HEK293 (cell line): ENCODE results near the gene PAN2.

Source experiments
- GLIS2 ChIP-seq: fragments of 450-650 bp; formaldehyde crosslinking; IDR thresholded peaks from 2 replicates; pipeline ENCODE4 v1.5.1; 2016; ENCODE audit warnings: missing biosample characterization, missing genetic modification characterization
- IKZF3 ChIP-seq: fragments of 450-650 bp; IDR thresholded peaks from 2 replicates; pipeline ENCODE4 v1.5.0; 2018; ENCODE audit warnings: missing biosample characterization, mild to moderate bottlenecking, missing genetic modification characterization, moderate library complexity
- MYNN ChIP-seq: fragments of 450-650 bp; formaldehyde crosslinking; IDR thresholded peaks from 2 replicates; pipeline ENCODE4 v1.5.1; 2016; ENCODE audit warnings: missing biosample characterization, missing genetic modification characterization, borderline replicate concordance
- PATZ1 ChIP-seq: fragments of 450-650 bp; formaldehyde crosslinking; IDR thresholded peaks from 2 replicates; pipeline ENCODE4 v1.5.1; 2016; ENCODE audit warnings: missing biosample characterization, missing genetic modification characterization
- PRDM1 ChIP-seq: fragments of 450-650 bp; formaldehyde crosslinking; IDR thresholded peaks from 2 replicates; pipeline ENCODE4; 2016; ENCODE audit warnings: missing biosample characterization, missing genetic modification characterization
- SCRT1 ChIP-seq: fragments of 450-650 bp; formaldehyde crosslinking; IDR thresholded peaks from 2 replicates; pipeline ENCODE4 v1.5.1; 2016; ENCODE audit warnings: missing biosample characterization, missing genetic modification characterization, borderline replicate concordance
- SCRT2 ChIP-seq: fragments of 450-650 bp; formaldehyde crosslinking; IDR thresholded peaks from 2 replicates; pipeline ENCODE4 v1.5.1; 2016; ENCODE audit warnings: missing biosample characterization, missing genetic modification characterization
- WT1 ChIP-seq: fragments of 450-650 bp; formaldehyde crosslinking; IDR thresholded peaks from 2 replicates; pipeline ENCODE4 v1.5.1; 2016; ENCODE audit warnings: missing biosample characterization, missing genetic modification characterization
- ZBTB21 ChIP-seq: fragments of 450-650 bp; formaldehyde crosslinking; IDR thresholded peaks from 2 replicates; pipeline ENCODE4 v1.5.1; 2017; ENCODE audit warnings: missing biosample characterization, missing genetic modification characterization
- ZBTB44 ChIP-seq: fragments of 450-650 bp; IDR thresholded peaks from 2 replicates; pipeline ENCODE4 v1.5.1; 2018; ENCODE audit warnings: missing biosample characterization, mild to moderate bottlenecking, missing genetic modification characterization
- ZEB2 ChIP-seq: fragments of 450-650 bp; formaldehyde crosslinking; IDR thresholded peaks from 2 replicates; pipeline ENCODE4 v1.5.1; 2016; ENCODE audit warnings: missing biosample characterization, missing genetic modification characterization
- ZFHX2 ChIP-seq: fragments of 450-650 bp; formaldehyde crosslinking; conservative IDR thresholded peaks from 2 replicates; pipeline ENCODE4 v1.5.1; 2016; ENCODE audit warnings: missing biosample characterization, missing genetic modification characterization
- ZNF10 ChIP-seq: fragments of 450-650 bp; formaldehyde crosslinking; IDR thresholded peaks from 2 replicates; pipeline ENCODE4 v1.5.1; 2017; ENCODE audit warnings: missing biosample characterization, missing genetic modification characterization
- ZNF121 ChIP-seq: fragments of 450-650 bp; formaldehyde crosslinking; IDR thresholded peaks from 2 replicates; pipeline ENCODE4 v1.5.1; 2016; ENCODE audit warnings: missing biosample characterization, missing genetic modification characterization
- ZNF24 ChIP-seq: fragments of 450-650 bp; formaldehyde crosslinking; IDR thresholded peaks from 2 replicates; pipeline ENCODE4 v1.5.1; 2016; ENCODE audit warnings: missing biosample characterization, missing genetic modification characterization
- ZNF324 ChIP-seq: fragments of 450-650 bp; formaldehyde crosslinking; IDR thresholded peaks from 2 replicates; pipeline ENCODE4 v1.5.1; 2016; ENCODE audit warnings: missing biosample characterization, missing genetic modification characterization
- ZNF394 ChIP-seq: fragments of 450-650 bp; formaldehyde crosslinking; IDR thresholded peaks from 2 replicates; pipeline ENCODE4 v1.5.1; 2016; ENCODE audit warnings: missing biosample characterization, missing genetic modification characterization, mild to moderate bottlenecking, moderate library complexity, borderline replicate concordance
- ZNF501 ChIP-seq: fragments of 450-650 bp; formaldehyde crosslinking; IDR thresholded peaks from 2 replicates; pipeline ENCODE4 v1.5.1; 2016; ENCODE audit warnings: missing biosample characterization, missing genetic modification characterization
- ZNF571 ChIP-seq: fragments of 450-650 bp; formaldehyde crosslinking; IDR thresholded peaks from 2 replicates; pipeline ENCODE4 v1.5.0; 2017; ENCODE audit warnings: missing biosample characterization, missing genetic modification characterization
- ZNF600 ChIP-seq: fragments of 450-650 bp; formaldehyde crosslinking; IDR thresholded peaks from 2 replicates; pipeline ENCODE4 v1.5.1; 2016; ENCODE audit warnings: missing biosample characterization, missing genetic modification characterization
- ZNF660 ChIP-seq: fragments of 450-650 bp; IDR thresholded peaks from 2 replicates; pipeline ENCODE4 v1.5.1; 2018; ENCODE audit warnings: missing biosample characterization, mild to moderate bottlenecking, missing genetic modification characterization
- ZNF701 ChIP-seq: fragments of 450-650 bp; formaldehyde crosslinking; IDR thresholded peaks from 2 replicates; pipeline ENCODE4 v1.5.1; 2016; ENCODE audit warnings: missing biosample characterization, missing genetic modification characterization
- TF ChIP-seq, protein P1 (sequence below): fragments of 450-650 bp; formaldehyde crosslinking; IDR thresholded peaks from 2 replicates; pipeline ENCODE4 v1.5.1; 2016; ENCODE audit warnings: missing biosample characterization, missing genetic modification characterization
- TF ChIP-seq, protein P2 (sequence below): fragments of 450-650 bp; formaldehyde crosslinking; IDR thresholded peaks from 2 replicates; pipeline ENCODE4 v1.5.1; 2017; ENCODE audit warnings: missing biosample characterization, missing genetic modification characterization
- TF ChIP-seq, protein P3 (sequence below): fragments of 450-650 bp; formaldehyde crosslinking; optimal IDR thresholded peaks from 2 replicates; pipeline ENCODE3; 2016; ENCODE audit warnings: missing biosample characterization, mild to moderate bottlenecking, missing genetic modification characterization
- TF ChIP-seq, protein P4 (sequence below): fragments of 450-650 bp; formaldehyde crosslinking; IDR thresholded peaks from 2 replicates; pipeline ENCODE4 v1.5.1; 2016; ENCODE audit warnings: missing biosample characterization, missing genetic modification characterization

Gene PAN2

DNA sequence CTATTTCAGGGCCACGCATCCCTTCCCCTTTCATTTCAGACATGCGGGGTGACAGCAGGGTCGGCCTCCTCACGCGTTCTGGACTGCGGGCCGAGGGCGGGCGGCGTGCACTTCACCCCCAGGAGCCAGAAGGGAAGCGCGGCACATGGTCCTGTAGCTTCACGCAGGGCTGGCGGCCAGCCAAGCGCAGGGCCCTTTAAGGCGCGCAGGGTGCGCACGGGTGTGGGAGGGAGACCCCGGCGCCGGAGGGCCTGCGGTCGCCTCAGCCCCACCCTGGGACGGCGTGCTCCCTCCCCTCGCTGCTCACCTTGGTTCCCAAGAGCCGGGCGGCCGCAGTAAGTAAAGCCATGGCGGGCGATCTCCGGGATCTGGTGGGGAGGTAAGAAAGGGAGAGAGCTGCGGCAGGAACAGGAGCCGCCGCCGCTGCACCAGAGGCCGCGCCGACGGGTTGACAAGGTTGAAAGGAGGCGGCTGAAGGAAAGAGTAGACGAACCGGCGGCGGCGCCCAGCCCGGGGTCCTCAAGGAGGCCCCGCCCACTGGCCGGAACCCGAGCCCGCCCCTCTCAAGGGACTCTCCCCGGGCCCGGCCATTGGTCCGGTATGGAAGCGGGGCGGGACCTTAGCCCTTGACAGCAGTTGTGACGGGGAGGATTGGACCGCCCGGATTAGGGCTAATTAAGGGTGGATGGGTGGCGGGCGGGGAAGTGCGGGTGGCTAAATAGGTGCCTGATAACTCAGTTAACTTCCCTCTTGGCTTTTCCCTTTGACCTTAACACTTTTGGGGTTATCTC is 33.8 kb downstream of the PAN2 start, which contains the start of gene CS (continued):
- TF ChIP-seq, protein P1, sequence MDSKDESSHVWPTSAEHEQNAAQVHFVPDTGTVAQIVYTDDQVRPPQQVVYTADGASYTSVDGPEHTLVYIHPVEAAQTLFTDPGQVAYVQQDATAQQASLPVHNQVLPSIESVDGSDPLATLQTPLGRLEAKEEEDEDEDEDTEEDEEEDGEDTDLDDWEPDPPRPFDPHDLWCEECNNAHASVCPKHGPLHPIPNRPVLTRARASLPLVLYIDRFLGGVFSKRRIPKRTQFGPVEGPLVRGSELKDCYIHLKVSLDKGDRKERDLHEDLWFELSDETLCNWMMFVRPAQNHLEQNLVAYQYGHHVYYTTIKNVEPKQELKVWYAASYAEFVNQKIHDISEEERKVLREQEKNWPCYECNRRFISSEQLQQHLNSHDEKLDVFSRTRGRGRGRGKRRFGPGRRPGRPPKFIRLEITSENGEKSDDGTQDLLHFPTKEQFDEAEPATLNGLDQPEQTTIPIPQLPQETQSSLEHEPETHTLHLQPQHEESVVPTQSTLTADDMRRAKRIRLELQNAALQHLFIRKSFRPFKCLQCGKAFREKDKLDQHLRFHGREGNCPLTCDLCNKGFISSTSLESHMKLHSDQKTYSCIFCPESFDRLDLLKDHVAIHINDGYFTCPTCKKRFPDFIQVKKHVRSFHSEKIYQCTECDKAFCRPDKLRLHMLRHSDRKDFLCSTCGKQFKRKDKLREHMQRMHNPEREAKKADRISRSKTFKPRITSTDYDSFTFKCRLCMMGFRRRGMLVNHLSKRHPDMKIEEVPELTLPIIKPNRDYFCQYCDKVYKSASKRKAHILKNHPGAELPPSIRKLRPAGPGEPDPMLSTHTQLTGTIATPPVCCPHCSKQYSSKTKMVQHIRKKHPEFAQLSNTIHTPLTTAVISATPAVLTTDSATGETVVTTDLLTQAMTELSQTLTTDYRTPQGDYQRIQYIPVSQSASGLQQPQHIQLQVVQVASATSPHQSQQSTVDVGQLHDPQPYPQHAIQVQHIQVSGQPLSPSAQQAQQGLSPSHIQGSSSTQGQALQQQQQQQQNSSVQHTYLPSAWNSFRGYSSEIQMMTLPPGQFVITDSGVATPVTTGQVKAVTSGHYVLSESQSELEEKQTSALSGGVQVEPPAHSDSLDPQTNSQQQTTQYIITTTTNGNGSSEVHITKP: peak; percentile 37; the same call in 1 of the 2 replicates
- TF ChIP-seq SCRT1 (tag by site-specific recombination): no peak
- TF ChIP-seq, protein P2, sequence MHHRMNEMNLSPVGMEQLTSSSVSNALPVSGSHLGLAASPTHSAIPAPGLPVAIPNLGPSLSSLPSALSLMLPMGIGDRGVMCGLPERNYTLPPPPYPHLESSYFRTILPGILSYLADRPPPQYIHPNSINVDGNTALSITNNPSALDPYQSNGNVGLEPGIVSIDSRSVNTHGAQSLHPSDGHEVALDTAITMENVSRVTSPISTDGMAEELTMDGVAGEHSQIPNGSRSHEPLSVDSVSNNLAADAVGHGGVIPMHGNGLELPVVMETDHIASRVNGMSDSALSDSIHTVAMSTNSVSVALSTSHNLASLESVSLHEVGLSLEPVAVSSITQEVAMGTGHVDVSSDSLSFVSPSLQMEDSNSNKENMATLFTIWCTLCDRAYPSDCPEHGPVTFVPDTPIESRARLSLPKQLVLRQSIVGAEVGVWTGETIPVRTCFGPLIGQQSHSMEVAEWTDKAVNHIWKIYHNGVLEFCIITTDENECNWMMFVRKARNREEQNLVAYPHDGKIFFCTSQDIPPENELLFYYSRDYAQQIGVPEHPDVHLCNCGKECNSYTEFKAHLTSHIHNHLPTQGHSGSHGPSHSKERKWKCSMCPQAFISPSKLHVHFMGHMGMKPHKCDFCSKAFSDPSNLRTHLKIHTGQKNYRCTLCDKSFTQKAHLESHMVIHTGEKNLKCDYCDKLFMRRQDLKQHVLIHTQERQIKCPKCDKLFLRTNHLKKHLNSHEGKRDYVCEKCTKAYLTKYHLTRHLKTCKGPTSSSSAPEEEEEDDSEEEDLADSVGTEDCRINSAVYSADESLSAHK (tag by site-specific recombination): 0 out of 2 replicates have a peak, but pooled peaks have one; percentile 34
- TF ChIP-seq SCRT2: 0 out of 2 replicates have a peak, but pooled peaks have one; percentile 25
- TF ChIP-seq ZEB2: peak; percentile 93
- TF ChIP-seq ZNF571: no peak
- 0 out of 2 replicates have a peak, but pooled peaks have one; percentile 15 for TF ChIP-seq IKZF3 (tag by site-specific recombination)
- TF ChIP-seq ZNF701 (tag by site-specific recombination): no peak
- peak; percentile 82 for TF ChIP-seq GLIS2 (tag by site-specific recombination)
- no peak for TF ChIP-seq PRDM1 (tag by site-specific recombination)
- TF ChIP-seq PATZ1 (tag by site-specific recombination): peak; percentile 87
- peak; percentile 71; the same call in 1 of the 2 replicates for TF ChIP-seq ZNF660 (tag by site-specific recombination)
- TF ChIP-seq ZNF600 (tag by site-specific recombination): peak; percentile 91
- TF ChIP-seq ZNF394 (tag by site-specific recombination): peak; percentile 59
- TF ChIP-seq, protein P3, sequence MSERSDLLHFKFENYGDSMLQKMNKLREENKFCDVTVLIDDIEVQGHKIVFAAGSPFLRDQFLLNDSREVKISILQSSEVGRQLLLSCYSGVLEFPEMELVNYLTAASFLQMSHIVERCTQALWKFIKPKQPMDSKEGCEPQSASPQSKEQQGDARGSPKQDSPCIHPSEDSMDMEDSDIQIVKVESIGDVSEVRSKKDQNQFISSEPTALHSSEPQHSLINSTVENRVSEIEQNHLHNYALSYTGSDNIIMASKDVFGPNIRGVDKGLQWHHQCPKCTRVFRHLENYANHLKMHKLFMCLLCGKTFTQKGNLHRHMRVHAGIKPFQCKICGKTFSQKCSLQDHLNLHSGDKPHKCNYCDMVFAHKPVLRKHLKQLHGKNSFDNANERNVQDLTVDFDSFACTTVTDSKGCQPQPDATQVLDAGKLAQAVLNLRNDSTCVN: peak; percentile 91
- TF ChIP-seq, protein P4, sequence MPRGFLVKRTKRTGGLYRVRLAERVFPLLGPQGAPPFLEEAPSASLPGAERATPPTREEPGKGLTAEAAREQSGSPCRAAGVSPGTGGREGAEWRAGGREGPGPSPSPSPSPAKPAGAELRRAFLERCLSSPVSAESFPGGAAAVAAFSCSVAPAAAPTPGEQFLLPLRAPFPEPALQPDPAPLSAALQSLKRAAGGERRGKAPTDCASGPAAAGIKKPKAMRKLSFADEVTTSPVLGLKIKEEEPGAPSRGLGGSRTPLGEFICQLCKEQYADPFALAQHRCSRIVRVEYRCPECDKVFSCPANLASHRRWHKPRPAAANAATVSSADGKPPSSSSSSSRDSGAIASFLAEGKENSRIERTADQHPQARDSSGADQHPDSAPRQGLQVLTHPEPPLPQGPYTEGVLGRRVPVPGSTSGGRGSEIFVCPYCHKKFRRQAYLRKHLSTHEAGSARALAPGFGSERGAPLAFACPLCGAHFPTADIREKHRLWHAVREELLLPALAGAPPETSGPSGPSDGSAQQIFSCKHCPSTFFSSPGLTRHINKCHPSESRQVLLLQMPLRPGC (tag by site-specific recombination): peak; percentile 62; the same call in 1 of the 2 replicates
- peak; percentile 87; the same call in 1 of the 2 replicates for TF ChIP-seq ZNF324
- TF ChIP-seq ZFHX2 (tag by site-specific recombination): peak; percentile 84
- 0 out of 2 replicates have a peak, but pooled peaks have one; percentile 5 for TF ChIP-seq ZBTB21 (tag by site-specific recombination)
- TF ChIP-seq MYNN: peak; percentile 31; the same call in 1 of the 2 replicates
- peak; percentile 69; the same call in 1 of the 2 replicates for TF ChIP-seq ZNF10 (tag by site-specific recombination)
- TF ChIP-seq ZNF501: peak; percentile 93
- 0 out of 2 replicates have a peak, but pooled peaks have one; percentile 34 for TF ChIP-seq ZNF24 (tag by site-specific recombination)
- TF ChIP-seq ZBTB44 (tag by site-specific recombination): 0 out of 2 replicates have a peak, but pooled peaks have one; percentile 32
- TF ChIP-seq ZNF121 (tag by site-specific recombination): 0 out of 2 replicates have a peak, but pooled peaks have one; percentile 73
- peak; percentile 48 for TF ChIP-seq WT1
